Calu3 (cell line): Measurements from ENCODE around the gene IDUA. TPM values are rescaled to one million over a fixed set of nuclear protein-coding genes. Genes with fewer than 3 reads are reported as not detected.

Experiments
- BruUV-seq: library from RNA; stranded (reverse); fragments of 400-500 nt; replicated peaks from 2 replicates; lab custom pipeline; 2021; lab: Mats Ljungman, UMichigan
- CTCF ChIA-PET: fragments of 300-600 bp; sonication (Branson Sonifier 250); formaldehyde crosslinking; loops from one replicate; lab custom pipeline; 2022; ENCODE audit warnings: antibody characterized with exemption; lab: Charles Lee
- DNase-seq: peaks from one replicate; pipeline ENCODE4 v3.0.0; 2022
- H3K27ac Mint-ChIP-seq: one replicate; pipeline ENCODE4 v1.8.0; 2022; ENCODE audit warnings: mixed read lengths; ENCODE audit not compliant: unreplicated experiment
- H3K27me3 Mint-ChIP-seq: one replicate; pipeline ENCODE4 v1.8.0; 2022; ENCODE audit warnings: mixed read lengths; ENCODE audit not compliant: unreplicated experiment
- H3K36me3 Mint-ChIP-seq: one replicate; pipeline ENCODE4 v1.8.0; 2022; ENCODE audit warnings: mild to moderate bottlenecking, moderate library complexity, mixed read lengths; ENCODE audit not compliant: insufficient read depth, unreplicated experiment
- H3K4me1 Mint-ChIP-seq: one replicate; pipeline ENCODE4 v1.8.0; 2022; ENCODE audit warnings: mild to moderate bottlenecking, low read depth, mixed read lengths; ENCODE audit not compliant: unreplicated experiment
- H3K4me3 Mint-ChIP-seq: one replicate; pipeline ENCODE4 v1.8.0; 2022; ENCODE audit warnings: mild to moderate bottlenecking, low read depth, moderate library complexity, mixed read lengths; ENCODE audit not compliant: unreplicated experiment
- H3K9me3 Mint-ChIP-seq: one replicate; pipeline ENCODE4 v1.8.0; 2022; ENCODE audit warnings: low read depth, mixed read lengths; ENCODE audit not compliant: unreplicated experiment
- CTCF ChIP-seq: fragments of 200-600 bp; IDR thresholded peaks from one replicate; pipeline ENCODE4 v1.8.0; 2022; ENCODE audit warnings: antibody characterized with exemption; ENCODE audit not compliant: unreplicated experiment
- intact Hi-C: fragments of 100-400 bp; cut with micrococcal nuclease; formaldehyde crosslinking; loops from one replicate; pipeline ENCODE4 v1.10.0; 2022; ENCODE audit not compliant: unreplicated experiment
- total RNA-seq: library from RNA; stranded (reverse); gene quantifications from 2 replicates; pipeline ENCODE4 v1.2.3, GENCODE V29; 2022

The IDUA gene
- total RNA-seq, 1 experiment from 2014 or later, result 38.8 TPM

GRCh38 chr4:1033840-1034551 is 47.2 kb downstream of the IDUA start:
- CTCF ChIA-PET, result no interaction called here

DNA sequence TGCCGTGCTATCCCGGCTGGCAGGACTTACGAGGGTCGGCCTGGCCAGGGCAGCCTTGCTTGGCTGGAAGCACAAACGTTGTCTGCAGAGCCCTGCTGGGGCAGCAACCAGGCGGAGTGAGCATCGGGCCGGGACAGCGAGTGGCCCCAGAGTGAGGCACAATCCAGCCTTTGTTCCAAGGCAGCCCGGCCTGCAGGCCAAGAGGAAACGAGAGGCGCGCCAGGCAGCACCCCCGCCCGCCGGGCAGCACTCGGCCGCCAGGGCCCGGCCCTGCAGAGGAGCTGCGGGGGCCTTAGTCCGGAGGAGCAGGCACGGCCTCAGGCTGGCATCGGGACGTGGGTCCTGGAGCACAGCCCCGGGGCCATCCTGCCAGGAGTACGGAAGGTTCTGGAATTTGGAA is 48.7 kb downstream of the IDUA start:
- CTCF ChIA-PET, result interaction anchor here (0.6 kb wide), 1 partner anchor 24 kb away, joined by 4 read pairs; no protein-coding TSS in a partner anchor
- no peak for TF ChIP-seq CTCF
- H3K36me3 Mint-ChIP-seq, result no peaks in the 10 kb centered on the region
- no peaks in the 10 kb centered on the region for H3K27me3 Mint-ChIP-seq
- no peak overlapping the region for H3K4me3 Mint-ChIP-seq
- H3K27ac Mint-ChIP-seq, result no peak overlapping the region
- intact Hi-C loops, result no loop called here
- peak; percentile 69 for DNase-seq
- H3K9me3 Mint-ChIP-seq, result no peaks in the 10 kb centered on the region
- peaks cover 7% of the 10 kb centered on the region for H3K4me1 Mint-ChIP-seq
- no TSS peak for BruUV-seq

More at GRCh38 chr4:1033840-1034551, 47.2 kb downstream of the IDUA start:
- no peak for TF ChIP-seq CTCF
- Mint-ChIP-seq H3K27ac (no peak overlapping the region), H3K4me3 (no peak overlapping the region), H3K27me3 (no peaks in the 10 kb centered on the region), H3K9me3 (no peaks in the 10 kb centered on the region), H3K4me1 (no peaks in the 10 kb centered on the region), H3K36me3 (no peaks in the 10 kb centered on the region)
- no peak for DNase-seq
- no TSS peak for BruUV-seq
- intact Hi-C loops, result no loop called here

DNA sequence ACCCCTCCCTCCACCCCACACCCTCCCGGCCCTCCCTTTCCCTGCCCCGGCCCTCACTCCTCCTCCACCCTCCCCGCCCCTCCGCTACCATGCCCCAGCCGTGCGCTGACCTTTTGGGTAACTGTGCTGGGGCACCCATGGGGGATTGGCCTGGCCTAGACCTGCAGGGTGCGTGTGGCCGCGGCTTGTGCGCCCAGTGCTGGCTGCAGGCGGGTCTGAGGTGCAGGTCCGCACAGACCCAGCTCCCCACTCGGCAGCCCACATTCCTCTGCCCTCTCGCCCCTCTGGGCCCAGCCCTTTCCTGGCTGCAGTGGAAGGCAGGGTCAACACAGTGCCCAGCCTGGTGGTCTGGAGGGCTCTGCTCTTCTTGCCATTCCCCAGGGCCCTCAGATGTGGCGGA is 49.3 kb downstream of the IDUA start:
- no TSS peak for BruUV-seq
- Mint-ChIP-seq H3K36me3 (peaks cover 2% of the 10 kb centered on the region), H3K9me3 (no peaks in the 10 kb centered on the region), H3K4me1 (peaks cover 8% of the 10 kb centered on the region), H3K27me3 (no peaks in the 10 kb centered on the region), H3K4me3 (no peak overlapping the region), H3K27ac (no peak overlapping the region)
- intact Hi-C loops, result no loop called here
- TF ChIP-seq CTCF, result no peak
- no peak for DNase-seq
- CTCF ChIA-PET, result interaction anchor here (0.6 kb wide), 1 partner anchor 24 kb away, joined by 4 read pairs; no protein-coding TSS in a partner anchor

DNA sequence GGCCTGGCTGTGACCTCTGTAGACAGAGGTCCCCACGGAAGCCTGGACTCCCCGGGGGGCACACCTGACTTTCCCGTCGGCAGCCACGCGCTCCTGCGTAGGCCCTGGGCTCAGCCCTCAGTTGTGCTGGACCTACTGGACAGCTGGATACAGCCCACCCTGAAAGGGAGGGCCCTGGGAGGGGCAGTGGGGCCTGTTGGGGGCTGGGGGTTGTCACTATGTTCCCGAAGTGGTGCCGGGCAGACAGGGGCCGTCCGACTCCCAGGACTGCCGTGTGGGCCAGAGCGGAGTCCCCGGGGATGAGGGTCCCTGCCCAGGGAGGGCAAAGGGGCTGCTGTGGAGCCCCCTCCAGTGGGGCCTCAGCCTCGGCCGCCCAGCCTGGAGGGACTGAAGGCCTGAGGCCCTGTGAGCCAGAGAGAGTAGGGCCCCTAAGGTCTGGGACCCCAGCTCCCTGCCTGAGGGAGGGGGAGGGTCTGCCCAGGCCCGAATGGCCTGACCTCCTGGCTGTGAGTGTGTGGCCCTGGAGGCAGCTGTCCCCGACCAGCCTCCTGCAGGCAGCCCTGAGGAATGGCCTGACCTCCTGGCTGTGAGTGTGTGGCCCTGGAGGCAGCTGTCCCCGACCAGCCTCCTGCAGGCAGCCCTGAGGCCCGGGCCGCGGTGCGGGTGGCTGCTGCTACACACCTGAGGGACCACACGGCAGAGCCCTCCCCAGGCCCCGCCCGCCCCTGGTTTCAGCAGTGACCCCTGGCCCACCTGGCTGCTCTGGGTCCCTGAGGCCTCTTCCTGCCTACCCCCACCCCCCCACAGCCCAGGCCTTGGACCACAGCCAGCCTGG is 50.3 kb downstream of the IDUA start:
- CTCF ChIA-PET, result no interaction called here
- intact Hi-C loops, result no loop called here
- no peak overlapping the region for H3K27ac Mint-ChIP-seq
- no peak for TF ChIP-seq CTCF
- no peak overlapping the region for H3K4me3 Mint-ChIP-seq
- peaks cover 5% of the 10 kb centered on the region for H3K36me3 Mint-ChIP-seq
- no peaks in the 10 kb centered on the region for H3K27me3 Mint-ChIP-seq
- BruUV-seq, result no TSS peak
- no peak for DNase-seq
- peaks cover 17% of the 10 kb centered on the region for H3K4me1 Mint-ChIP-seq
- H3K9me3 Mint-ChIP-seq, result no peaks in the 10 kb centered on the region
